ENCODE results near the gene GALM. TPM values are rescaled to one million over a fixed set of nuclear protein-coding genes. Genes with fewer than 3 reads are reported as not detected.

Gene GALM
- total and polyA plus RNA-seq, 2 of the 13 experiments (the other 11 are each of a cell fraction or from before 2014, with no cell fraction given), result 65.5 to 90.0 TPM

DNA sequence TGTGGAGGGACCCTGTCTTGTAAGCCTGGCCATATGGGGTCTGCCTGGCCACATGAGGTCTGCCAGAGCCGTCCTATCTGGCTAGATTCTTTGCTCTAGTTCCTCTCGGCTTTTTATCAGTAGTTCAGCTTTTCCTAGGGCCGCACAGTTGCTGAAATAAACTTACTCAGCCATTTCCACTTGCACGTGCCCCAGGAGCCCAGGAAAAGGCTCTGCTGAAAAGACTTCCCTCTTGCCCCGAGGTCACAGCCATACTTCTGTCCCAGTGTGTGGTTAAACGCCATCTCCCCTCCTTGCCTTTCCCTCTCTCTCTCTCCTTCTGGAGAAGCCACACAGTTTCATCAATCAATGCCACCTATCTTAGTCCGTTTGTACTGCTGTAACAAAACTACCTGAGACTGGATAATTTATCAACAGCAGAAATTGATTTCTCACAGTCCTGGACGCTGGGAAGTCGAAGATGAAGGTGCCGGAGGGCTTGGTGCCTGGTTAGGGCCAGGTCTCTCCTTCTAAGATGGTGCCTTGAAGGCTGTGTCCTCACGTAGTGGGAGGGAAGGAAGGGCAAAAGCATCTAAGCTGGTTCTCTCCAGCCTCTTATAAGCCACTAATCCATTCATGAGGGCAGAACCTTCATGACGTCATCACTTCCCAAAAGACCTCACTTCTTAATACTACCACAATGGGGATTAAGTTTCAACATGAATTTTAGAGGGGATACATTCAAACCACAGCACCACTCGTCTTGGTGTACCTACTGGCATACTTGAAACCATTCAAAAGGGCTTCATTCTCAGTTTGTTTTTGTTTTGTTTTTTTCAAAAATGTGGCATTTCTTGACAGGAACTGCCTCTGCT lies 11.2 kb upstream of the GALM start (continued):
- TF ChIP-seq RARG (CRISPR knock-in tag; IDR thresholded peaks at IDR 0.05; ENCODE audit: low read depth), result no peak
- no peak for TF ChIP-seq DDIT3 (CRISPR knock-in tag; IDR thresholded peaks at IDR 0.05)
- no peak for TF ChIP-seq STAT5B (CRISPR knock-in tag; IDR thresholded peaks at IDR 0.05)
- TF ChIP-seq ZNF616 (CRISPR knock-in tag; IDR thresholded peaks at IDR 0.05; ENCODE audit: low read depth), result no peak
- TF ChIP-seq, protein P1, sequence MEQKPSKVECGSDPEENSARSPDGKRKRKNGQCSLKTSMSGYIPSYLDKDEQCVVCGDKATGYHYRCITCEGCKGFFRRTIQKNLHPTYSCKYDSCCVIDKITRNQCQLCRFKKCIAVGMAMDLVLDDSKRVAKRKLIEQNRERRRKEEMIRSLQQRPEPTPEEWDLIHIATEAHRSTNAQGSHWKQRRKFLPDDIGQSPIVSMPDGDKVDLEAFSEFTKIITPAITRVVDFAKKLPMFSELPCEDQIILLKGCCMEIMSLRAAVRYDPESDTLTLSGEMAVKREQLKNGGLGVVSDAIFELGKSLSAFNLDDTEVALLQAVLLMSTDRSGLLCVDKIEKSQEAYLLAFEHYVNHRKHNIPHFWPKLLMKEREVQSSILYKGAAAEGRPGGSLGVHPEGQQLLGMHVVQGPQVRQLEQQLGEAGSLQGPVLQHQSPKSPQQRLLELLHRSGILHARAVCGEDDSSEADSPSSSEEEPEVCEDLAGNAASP (CRISPR knock-in tag; IDR thresholded peaks at IDR 0.05; ENCODE audit: borderline replicate concordance), result no peak
- 0 out of 2 replicates have a peak, but pooled peaks have one; percentile 7 for TF ChIP-seq EHMT2 (IDR thresholded peaks at IDR 0.05; ENCODE audit: borderline replicate concordance, low read depth, low read length)
- 0 out of 2 replicates have a peak, but pooled peaks have one; percentile 46 for TF ChIP-seq ZNF790 (CRISPR knock-in tag; IDR thresholded peaks at IDR 0.05; ENCODE audit: borderline replicate concordance)
- TF ChIP-seq, protein P2, sequence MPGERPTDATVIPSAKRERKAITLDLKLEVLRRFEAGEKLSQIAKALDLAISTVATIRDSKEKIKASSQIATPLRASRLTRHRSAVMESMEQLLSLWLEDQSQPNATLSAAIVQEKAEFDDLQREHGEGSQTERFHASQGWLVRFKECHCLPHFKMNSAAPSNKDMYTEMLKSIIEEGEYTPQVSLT (CRISPR knock-in tag; IDR thresholded peaks at IDR 0.05; ENCODE audit: borderline replicate concordance, low read depth), result no peak
- TF ChIP-seq KDM3A (CRISPR knock-in tag; IDR thresholded peaks at IDR 0.05; ENCODE audit: low read depth), result no peak
- no peak for TF ChIP-seq CSRNP2 (CRISPR knock-in tag; conservative IDR thresholded peaks at IDR 0.05; ENCODE audit: low read depth)
- TF ChIP-seq ZC3H4 (CRISPR knock-in tag; IDR thresholded peaks at IDR 0.05; ENCODE audit: borderline replicate concordance), result no peak
- TF ChIP-seq ERF (CRISPR knock-in tag; IDR thresholded peaks at IDR 0.05), result peak; percentile 8; the same call in 1 of the 2 replicates
- no peak for TF ChIP-seq NCOA2 (CRISPR knock-in tag; IDR thresholded peaks at IDR 0.05)
- TF ChIP-seq, protein P3, sequence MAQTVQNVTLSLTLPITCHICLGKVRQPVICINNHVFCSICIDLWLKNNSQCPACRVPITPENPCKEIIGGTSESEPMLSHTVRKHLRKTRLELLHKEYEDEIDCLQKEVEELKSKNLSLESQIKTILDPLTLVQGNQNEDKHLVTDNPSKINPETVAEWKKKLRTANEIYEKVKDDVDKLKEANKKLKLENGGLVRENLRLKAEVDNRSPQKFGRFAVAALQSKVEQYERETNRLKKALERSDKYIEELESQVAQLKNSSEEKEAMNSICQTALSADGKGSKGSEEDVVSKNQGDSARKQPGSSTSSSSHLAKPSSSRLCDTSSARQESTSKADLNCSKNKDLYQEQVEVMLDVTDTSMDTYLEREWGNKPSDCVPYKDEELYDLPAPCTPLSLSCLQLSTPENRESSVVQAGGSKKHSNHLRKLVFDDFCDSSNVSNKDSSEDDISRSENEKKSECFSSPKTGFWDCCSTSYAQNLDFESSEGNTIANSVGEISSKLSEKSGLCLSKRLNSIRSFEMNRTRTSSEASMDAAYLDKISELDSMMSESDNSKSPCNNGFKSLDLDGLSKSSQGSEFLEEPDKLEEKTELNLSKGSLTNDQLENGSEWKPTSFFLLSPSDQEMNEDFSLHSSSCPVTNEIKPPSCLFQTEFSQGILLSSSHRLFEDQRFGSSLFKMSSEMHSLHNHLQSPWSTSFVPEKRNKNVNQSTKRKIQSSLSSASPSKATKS (CRISPR knock-in tag; IDR thresholded peaks at IDR 0.05), result no peak
- no peak for TF ChIP-seq SNAPC5 (CRISPR knock-in tag; IDR thresholded peaks at IDR 0.05; ENCODE audit: borderline replicate concordance)
- peak; percentile 53 for TF ChIP-seq SP4 (CRISPR knock-in tag; IDR thresholded peaks at IDR 0.05)
- TF ChIP-seq SOX5 (CRISPR knock-in tag; IDR thresholded peaks at IDR 0.05; ENCODE audit: borderline replicate concordance), result no peak
- TF ChIP-seq PCBP1 (IDR thresholded peaks at IDR 0.05; ENCODE audit: borderline replicate concordance, low read depth, low read length), result no peak
- TF ChIP-seq ZNF615 (CRISPR knock-in tag; IDR thresholded peaks at IDR 0.05; ENCODE audit: borderline replicate concordance), result no peak
- no peak for TF ChIP-seq HNRNPK (IDR thresholded peaks at IDR 0.05; ENCODE audit: low read depth, low read length, poor library complexity, severe bottlenecking)
- TF ChIP-seq ZNF724P (CRISPR knock-in tag; IDR thresholded peaks at IDR 0.05; ENCODE audit: borderline replicate concordance), result no peak
- TF ChIP-seq GATAD2A (CRISPR knock-in tag; IDR thresholded peaks at IDR 0.05), result no peak

Measured in HepG2 (cell line).